NCI-H345 treated with DMSO at 0.1 percent for 48 hours (cell line): ENCODE measurements around the gene SLC7A8.

Experiments
- DNase-seq: peaks from one replicate; lab custom pipeline; 2025; ENCODE audit not compliant: unreplicated experiment; lab: John Stamatoyannopoulos, UW

Gene SLC7A8

GRCh38 chr14:23097786-23098185 lies 85.7 kb downstream of the SLC7A8 start:
- DNase-seq, result no peak

GRCh38 chr14:23095196-23096108 lies 88.0 kb downstream of the SLC7A8 start, which contains the start of gene C14orf119:
C14orf119 (plus strand) TSS chr14:23095505; CDS start chr14:23097659, 2,154 bp downstream.
- no peak for DNase-seq

- DNase-seq, result no peak
Measured at GRCh38 chr14:23094666-23095195, 88.7 kb downstream of the SLC7A8 start, which contains the start of gene ACIN1. ACIN1 (minus strand) TSS chr14:23095136; CDS start chr14:23095112, 24 bp downstream.

GRCh38 chr14:23093991-23094665 lies 89.3 kb downstream of the SLC7A8 start:
- no peak for DNase-seq

GRCh38 chr14:23093526-23093925 lies 89.9 kb downstream of the SLC7A8 start:
- DNase-seq, result no peak

GRCh38 chr14:23093104-23093503 lies 90.4 kb downstream of the SLC7A8 start:
- no peak for DNase-seq

- no peak for DNase-seq
Measured at GRCh38 chr14:23091294-23092225, 91.9 kb downstream of the SLC7A8 start.

- DNase-seq, result no peak
Measured at GRCh38 chr14:23090254-23090636, 93.2 kb downstream of the SLC7A8 start.

GRCh38 chr14:23089498-23090253 lies 93.8 kb downstream of the SLC7A8 start:
- DNase-seq, result no peak

- DNase-seq, result no peak
Measured at GRCh38 chr14:23086565-23086964, 96.9 kb downstream of the SLC7A8 start.

- no peak for DNase-seq
Measured at GRCh38 chr14:23085458-23085857, 98.0 kb downstream of the SLC7A8 start.

GRCh38 chr14:23080474-23080873 lies 103.0 kb downstream of the SLC7A8 start:
- no peak for DNase-seq

GRCh38 chr14:23079716-23080115 lies 103.7 kb downstream of the SLC7A8 start:
- no peak for DNase-seq

GRCh38 chr14:23078692-23079116 lies 104.8 kb downstream of the SLC7A8 start:
- no peak for DNase-seq

GRCh38 chr14:23077962-23078361 lies 105.5 kb downstream of the SLC7A8 start:
- no peak for DNase-seq

- no peak for DNase-seq
Measured at GRCh38 chr14:23076785-23077408, 106.6 kb downstream of the SLC7A8 start.
